Islet precursor cell (in vitro differentiated cells): ENCODE measurements around the gene JKAMP.

ENCODE experiments used
- DNase-seq: peaks from one replicate; pipeline ENCODE4 v3.0.0-alpha.2; 2018

Gene JKAMP

DNA sequence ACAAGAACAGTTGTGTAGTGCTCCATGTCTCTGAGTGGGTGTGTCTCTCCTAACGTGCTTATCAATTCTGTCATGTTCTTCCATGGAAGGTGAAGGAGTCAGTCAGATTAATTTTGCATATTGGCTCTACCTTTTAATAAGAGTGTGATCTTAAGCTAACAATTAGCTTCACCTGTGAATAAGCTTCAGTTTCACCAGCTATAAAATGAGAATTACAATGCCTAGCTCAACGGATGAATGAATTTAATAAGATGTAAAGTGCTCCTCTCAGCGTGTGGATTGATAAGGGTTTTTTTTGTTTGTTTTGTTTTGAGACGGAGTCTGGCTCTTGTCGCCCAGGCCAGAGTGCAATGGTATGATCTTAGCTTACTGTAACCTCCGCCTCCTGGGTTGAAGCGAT lies 59.6 kb downstream of the JKAMP start:
- DNase-seq: no peak

DNA sequence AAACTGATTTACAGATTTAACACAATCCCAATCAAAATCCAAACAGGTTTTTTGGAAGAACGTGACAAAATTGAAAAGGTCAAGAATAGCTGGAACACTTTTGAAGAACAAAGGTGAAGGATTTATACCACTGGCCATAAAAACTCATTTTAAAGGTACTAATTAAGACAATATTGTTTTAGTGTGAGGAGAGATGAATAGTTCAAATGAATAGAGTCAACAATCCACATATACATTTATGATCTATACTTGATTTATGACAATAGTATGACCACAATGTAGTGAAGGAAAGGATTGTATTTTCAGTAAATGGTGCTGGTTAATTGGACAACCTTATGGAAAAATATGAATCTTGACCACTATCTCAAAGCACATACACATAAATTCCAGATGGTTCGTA lies 63.0 kb downstream of the JKAMP start:
- no peak for DNase-seq
